Ishikawa (cell line): ENCODE results near the gene GBGT1.

ENCODE experiments used
- EGR1 ChIP-seq: IDR thresholded peaks from 2 replicates; pipeline ENCODE4 v1.6.1; 2012
- EP300 ChIP-seq: IDR thresholded peaks from 2 replicates; pipeline ENCODE4 v1.6.1; 2012; ENCODE audit warnings: borderline replicate concordance
- REST ChIP-seq: IDR thresholded peaks from 2 replicates; pipeline ENCODE4 v1.6.1; 2012; ENCODE audit warnings: low read depth, mild to moderate bottlenecking
- TCF12 ChIP-seq: IDR thresholded peaks from 2 replicates; pipeline ENCODE4 v1.6.1; 2012; ENCODE audit warnings: low read depth

- TF ChIP-seq EGR1 (no peak), REST (no peak), EP300 (no peak), TCF12 (no peak)
Observed at GRCh38 chr9:133121198-133121914, 42.4 kb downstream of the GBGT1 start, which contains the start of gene RALGDS.
